HCT116 (cell line): ENCODE data around the gene MID1. TPM values are rescaled to one million over a fixed set of nuclear protein-coding genes. Genes with fewer than 3 reads are reported as not detected.
A peak's percentile ranks its signal among the peaks of the same experiment; 100 is the strongest.

Experiments used
- ATAC-seq: fragments of 200-7000 bp; cut with Tn5 transposase; 2 replicates; pipeline ENCODE4 v1.9.1; 2020; ENCODE audit warnings: mild to moderate bottlenecking, moderate library complexity
- BruUV-seq: library from RNA; stranded (reverse); fragments of 400-500 nt; replicated peaks from 2 replicates; lab custom pipeline; 2021; lab: Mats Ljungman, UMichigan
- CTCF ChIA-PET: fragments of 300-600 bp; sonication (Branson Sonifier 250); formaldehyde crosslinking; loops from one replicate; lab custom pipeline; 2021; ENCODE audit warnings: antibody characterized with exemption; lab: Charles Lee
- POLR2A ChIA-PET: fragments of 300-600, 350-600 bp; sonication (Branson Sonifier 250); formaldehyde crosslinking; loops from one replicate; lab custom pipeline; 2021; ENCODE audit warnings: antibody characterized with exemption; lab: Charles Lee
- RAD21 ChIA-PET, 2 experiments: fragments of 300-600 bp; sonication (Branson Sonifier 250); formaldehyde crosslinking; loops; one replicate each; lab custom pipeline; 2023; ENCODE audit warnings: low total read pairs in 2 of 2; ENCODE audit not compliant: uncharacterized antibody in 2 of 2, unreplicated experiment in 2 of 2, low non-redundant PET in 1 of 2; lab: Charles Lee
- DNase-seq: peaks from one replicate; pipeline ENCODE4 v3.0.0-alpha.2; 2010; ENCODE audit warnings: low read depth, low spot score
- H2AFZ ChIP-seq: fragments of 200-600 bp; shearing (Covaris generic), sonication (generic); 2 replicates; pipeline ENCODE4 v1.6.1; 2017; ENCODE audit warnings: low read depth, mixed run types, mixed read lengths, antibody characterized with exemption, low read length; ENCODE audit not compliant: poor library complexity, severe bottlenecking
- H3K27ac ChIP-seq: 2 replicates; pipeline ENCODE4 v1.5.1; 2012; ENCODE audit warnings: low read depth, low read length
- H3K27me3 ChIP-seq: fragments of 200-600 bp; sonication (generic); 2 replicates; pipeline ENCODE4 v1.6.1; 2016; ENCODE audit warnings: mixed run types, low read length, mixed read lengths; ENCODE audit not compliant: insufficient read depth
- H3K36me3 ChIP-seq, 2 experiments: fragments of 200-500 bp in 1 of 2; fragments of 200-600 bp in 1 of 2; sonication (Bioruptor generic) in 1 of 2; sonication (generic) in 1 of 2; 2 replicates each; pipeline versions ENCODE4 v1.5.1 to v1.6.1; 2014 to 2016; ENCODE audit warnings: low read length in 2 of 2, inconsistent platforms in 1 of 2, mixed read lengths in 1 of 2, mixed run types in 1 of 2; ENCODE audit not compliant: insufficient read depth in 2 of 2, control insufficient read depth in 1 of 2
- H3K4me1 ChIP-seq, 2 experiments: fragments of 200-600 bp in 1 of 2; sonication (generic) in 1 of 2; 2 replicates each; pipeline versions ENCODE4 v1.5.1 to v1.6.1; 2012 to 2017; ENCODE audit warnings: low read length in 2 of 2, inconsistent platforms in 1 of 2, mild to moderate bottlenecking in 1 of 2, mixed read lengths in 1 of 2, mixed run types in 1 of 2, moderate library complexity in 1 of 2; ENCODE audit not compliant: insufficient read depth in 2 of 2, control insufficient read depth in 1 of 2
- H3K4me2 ChIP-seq: fragments of 200-600 bp; sonication (generic); 2 replicates; pipeline ENCODE4 v1.6.1; 2017; ENCODE audit warnings: mixed run types, low read length, mixed read lengths
- H3K4me3 ChIP-seq, 2 experiments: fragments of 200-600 bp in 1 of 2; sonication (generic) in 1 of 2; replicated peaks in 1 of 2; 2 replicates each; pipeline ENCODE4 v1.5.1; 2011 to 2016; ENCODE audit warnings: low read length in 2 of 2, control low read depth in 1 of 2, low read depth in 1 of 2, mild to moderate bottlenecking in 1 of 2, mixed read lengths in 1 of 2, mixed run types in 1 of 2
- H3K79me2 ChIP-seq: fragments of 200-600 bp; sonication (generic); 2 replicates; pipeline ENCODE4 v1.6.1; 2017; ENCODE audit warnings: mild to moderate bottlenecking, mixed run types, low read length, moderate library complexity, mixed read lengths; ENCODE audit not compliant: insufficient read depth
- H3K9ac ChIP-seq: fragments of 200-600 bp; sonication (generic); 2 replicates; pipeline ENCODE4 v1.6.1; 2016; ENCODE audit warnings: low read length, mixed read lengths
- H3K9me2 ChIP-seq: fragments of 200-600 bp; sonication (generic), shearing (Covaris generic); 2 replicates; pipeline ENCODE4 v1.6.1; 2017; ENCODE audit warnings: mixed run types, mild to moderate bottlenecking, moderate library complexity; ENCODE audit not compliant: insufficient read depth
- H3K9me3 ChIP-seq, 2 experiments: fragments of 200-500 bp in 1 of 2; fragments of 200-600 bp in 1 of 2; sonication (Bioruptor generic) in 1 of 2; sonication (generic) in 1 of 2; 2 replicates each; pipeline ENCODE4 v1.6.1; 2014 to 2017; ENCODE audit warnings: low read length in 2 of 2, mixed read lengths in 2 of 2, inconsistent platforms in 1 of 2, low read depth in 1 of 2, mild to moderate bottlenecking in 1 of 2, mixed run types in 1 of 2, moderate library complexity in 1 of 2; ENCODE audit not compliant: control insufficient read depth in 1 of 2, insufficient read depth in 1 of 2
- H4K20me1 ChIP-seq: fragments of 200-600 bp; sonication (generic), shearing (Covaris generic); 2 replicates; pipeline ENCODE4 v1.6.1; 2017; ENCODE audit warnings: mixed run types, mild to moderate bottlenecking, moderate library complexity; ENCODE audit not compliant: insufficient read depth
- ATF3 ChIP-seq: IDR thresholded peaks from 2 replicates; pipeline ENCODE4 v1.6.1; 2012
- CBX3 ChIP-seq: IDR thresholded peaks from 2 replicates; pipeline ENCODE4 v1.6.1; 2012; ENCODE audit warnings: low read depth
- CEBPB ChIP-seq: IDR thresholded peaks from 2 replicates; pipeline ENCODE4 v1.6.1; 2012; ENCODE audit warnings: low read depth
- EGR1 ChIP-seq: IDR thresholded peaks from 2 replicates; pipeline ENCODE4 v1.6.1; 2012; ENCODE audit warnings: low read depth
- EZH2 ChIP-seq: fragments of 200-600 bp; sonication (generic); IDR thresholded peaks from 2 replicates; pipeline ENCODE4 v1.6.1; 2017; ENCODE audit warnings: antibody characterized with exemption, mixed run types
- FOSL1 ChIP-seq: IDR thresholded peaks from 2 replicates; pipeline ENCODE4 v1.6.1; 2012; ENCODE audit warnings: low read depth
- JUND ChIP-seq: IDR thresholded peaks from 2 replicates; pipeline ENCODE4 v1.6.1; 2012
- RAD21 ChIP-seq: IDR thresholded peaks from 2 replicates; pipeline ENCODE4 v1.6.1; 2012; ENCODE audit warnings: low read depth, mild to moderate bottlenecking
- REST ChIP-seq: IDR thresholded peaks from 2 replicates; pipeline ENCODE4 v1.6.1; 2012; ENCODE audit warnings: low read depth
- SIN3A ChIP-seq: IDR thresholded peaks from 2 replicates; pipeline ENCODE4 v1.6.1; 2012; ENCODE audit warnings: low read depth
- SP1 ChIP-seq: IDR thresholded peaks from 2 replicates; pipeline ENCODE4 v1.6.1; 2012; ENCODE audit warnings: low read depth
- SRF ChIP-seq: IDR thresholded peaks from 2 replicates; pipeline ENCODE4 v1.6.1; 2012; ENCODE audit warnings: low read depth
- YY1 ChIP-seq: IDR thresholded peaks from 2 replicates; pipeline ENCODE4 v1.6.1; 2011; ENCODE audit warnings: low read length, low read depth, moderate library complexity, mild to moderate bottlenecking; ENCODE audit not compliant: insufficient replicate concordance; ENCODE audit errors: extremely low read depth
- ZFX ChIP-seq: fragments of 450-650 bp; IDR thresholded peaks from 2 replicates; pipeline ENCODE4 v1.6.1; 2017
- ZNF274 ChIP-seq: fragments of 200-500 bp; sonication (Bioruptor generic); IDR thresholded peaks from 2 replicates; pipeline ENCODE4 v1.6.1; 2014; ENCODE audit warnings: mild to moderate bottlenecking, low read depth, low read length, inconsistent platforms
- intact Hi-C: fragments of 100-400 bp; cut with micrococcal nuclease; formaldehyde crosslinking; loops from 2 replicates; pipeline ENCODE4 v1.10.0; 2022
- total RNA-seq: library from RNA; stranded (reverse); gene quantifications from one replicate; pipeline ENCODE4 v1.2.1, GENCODE V29; 2021; ENCODE audit not compliant: unreplicated experiment
- TF ChIP-seq, protein P1 (sequence below): IDR thresholded peaks from 2 replicates; pipeline ENCODE4 v1.6.1; 2012

The MID1 gene
- total RNA-seq, 1 experiment from 2014 or later = 48.8 TPM

- no peak for TF ChIP-seq EGR1
- no peak overlapping the region for H3K27ac ChIP-seq
- CTCF ChIA-PET = no interaction called here
- DNase-seq = no peak
- H3K9me2 ChIP-seq = no peaks in the 10 kb centered on the region
- H4K20me1 ChIP-seq = no peaks in the 10 kb centered on the region
- no peak overlapping the region for H3K9ac ChIP-seq
- peaks cover 4 to 11% of the 10 kb centered on the region in 2 experiments; a peak in 2 of 4 replicates for H3K4me1 ChIP-seq
- H3K36me3 ChIP-seq = peaks cover 4 to 24% of the 10 kb centered on the region in 2 experiments; a peak in 3 of 4 replicates
- BruUV-seq = no TSS peak
- H2AFZ ChIP-seq = no peak overlapping the region
- H3K79me2 ChIP-seq = no peaks in the 10 kb centered on the region
- no peak overlapping the region for H3K4me2 ChIP-seq
- RAD21 ChIA-PET = no interaction called here
- peaks cover 0 to 4% of the 10 kb centered on the region in 2 experiments; a peak in 1 of 4 replicates for H3K9me3 ChIP-seq
- H3K27me3 ChIP-seq = no peaks in the 10 kb centered on the region
- no peak for ATAC-seq
- POLR2A ChIA-PET = no interaction called here
- intact Hi-C loops = no loop called here
- H3K4me3 ChIP-seq = no peak overlapping the region
Observed at GRCh38 chrX:10453945-10454344, 166.4 kb downstream of the MID1 start.

DNA sequence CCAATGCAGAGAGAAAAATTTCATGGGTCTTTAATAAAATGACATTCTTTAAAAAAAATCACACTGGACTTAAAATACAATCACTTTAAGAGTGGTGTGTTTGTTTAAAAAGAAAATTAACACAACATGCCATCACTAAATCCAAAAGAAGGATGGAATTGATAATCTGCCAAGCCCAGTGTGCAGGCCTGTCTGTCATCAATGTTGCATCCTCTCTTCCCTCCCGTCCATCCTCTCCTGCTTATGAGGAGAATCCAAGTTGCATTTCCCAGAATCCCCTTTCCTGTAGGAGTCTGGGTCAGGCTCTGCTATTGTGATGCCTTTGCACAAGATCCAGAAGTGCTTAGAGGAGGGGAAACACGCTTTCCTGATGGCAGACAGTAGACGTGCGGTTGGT lies 169.4 kb downstream of the MID1 start:
- peaks cover 0 to 4% of the 10 kb centered on the region in 2 experiments; a peak in 1 of 4 replicates for H3K9me3 ChIP-seq
- ChIA-PET CTCF (no interaction called here), POLR2A (no interaction called here)
- no peak; the same call in 1 of the 2 replicates for ATAC-seq
- DNase-seq = no peak
- no peaks in the 10 kb centered on the region for H4K20me1 ChIP-seq
- no TSS peak for BruUV-seq
- TF ChIP-seq EZH2 (no peak), FOSL1 (no peak), ZNF274 (no peak), CEBPB (no peak), JUND (no peak), ZFX (no peak), YY1 (no peak), RAD21 (no peak), EGR1 (no peak), ATF3 (no peak), REST (no peak), SIN3A (no peak), SRF (no peak), SP1 (no peak), CBX3 (no peak)
- TF ChIP-seq, protein P1, sequence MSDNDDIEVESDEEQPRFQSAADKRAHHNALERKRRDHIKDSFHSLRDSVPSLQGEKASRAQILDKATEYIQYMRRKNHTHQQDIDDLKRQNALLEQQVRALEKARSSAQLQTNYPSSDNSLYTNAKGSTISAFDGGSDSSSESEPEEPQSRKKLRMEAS = no peak
- TF ChIP-seq, all 23 proteins: peak for 0
- H3K9me2 ChIP-seq = no peaks in the 10 kb centered on the region
- no peaks in the 10 kb centered on the region for H3K79me2 ChIP-seq
- no peak overlapping the region for H2AFZ ChIP-seq
- H3K4me1 ChIP-seq = peaks cover 4 to 22% of the 10 kb centered on the region in 2 experiments; a peak in 2 of 4 replicates
- H3K9ac ChIP-seq = no peak overlapping the region
- intact Hi-C loops = no loop called here
- H3K36me3 ChIP-seq = peaks cover 4 to 19% of the 10 kb centered on the region in 2 experiments; a peak in 3 of 4 replicates
- H3K4me3 ChIP-seq = no peak overlapping the region
- RAD21 ChIA-PET = no interaction called here
- peak overlapping the region; percentile 61; the same call in 1 of the 2 replicates for H3K27ac ChIP-seq
- peak overlapping the region; percentile 19; the same call in 1 of the 2 replicates for H3K4me2 ChIP-seq
- H3K27me3 ChIP-seq = no peaks in the 10 kb centered on the region
